GM19463 (cell line): ENCODE measurements around the gene CPPED1.

Experiments used
- ATAC-seq: cut with Tn5 transposase; IDR thresholded peaks from one replicate; pipeline ENCODE4 v1.9.1; 2021; ENCODE audit warnings: mild to moderate bottlenecking, moderate library complexity; ENCODE audit not compliant: unreplicated experiment

CPPED1 gene

DNA sequence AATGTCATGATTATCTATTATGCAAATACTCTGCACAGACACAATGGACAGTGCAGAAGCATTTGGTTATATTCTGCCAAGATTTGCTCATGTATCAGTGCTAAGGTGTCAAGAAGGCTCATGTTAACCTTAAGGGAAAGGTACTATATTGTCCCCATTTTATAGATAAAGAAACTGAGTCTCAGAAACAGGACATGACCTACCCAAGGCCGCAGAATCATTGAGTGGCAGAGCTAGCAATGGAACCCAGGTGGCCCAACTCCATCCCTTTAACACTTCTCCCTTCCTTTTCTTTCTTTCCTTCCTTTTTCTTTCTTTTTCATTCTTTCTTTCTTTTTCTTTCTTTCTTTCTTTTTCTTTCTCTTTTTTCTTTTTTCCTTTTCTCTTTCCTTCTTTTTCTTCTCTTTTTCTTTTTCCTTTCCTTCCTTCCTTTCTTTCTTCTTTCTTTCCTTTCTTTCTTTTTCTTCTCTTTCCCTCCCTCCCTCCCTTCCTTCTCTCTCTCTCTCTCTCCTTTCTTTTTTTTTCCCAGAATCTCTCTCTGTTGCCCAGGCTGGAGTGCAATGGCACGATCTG lies 149.8 kb downstream of the CPPED1 start:
- ATAC-seq, result no peak

DNA sequence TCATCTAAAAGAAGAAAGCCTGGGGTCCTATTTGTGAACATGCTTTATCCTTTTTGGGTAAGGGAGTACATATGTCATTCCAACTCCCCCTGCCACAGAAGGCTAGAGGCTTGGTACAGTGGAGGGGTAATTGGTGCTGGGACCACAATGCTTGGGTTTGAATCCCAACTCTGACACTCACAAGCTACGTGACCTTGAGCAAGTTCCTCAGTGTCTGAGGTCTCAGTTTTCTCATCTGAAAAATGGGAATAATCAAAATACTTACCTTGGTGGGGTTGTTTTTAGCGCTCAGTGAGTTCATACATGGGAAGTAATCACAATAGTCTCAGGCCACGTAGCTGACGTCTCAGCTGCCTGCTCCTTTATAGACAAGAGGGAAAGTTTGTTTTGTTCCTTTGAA lies 150.8 kb downstream of the CPPED1 start:
- ATAC-seq, result no peak

DNA sequence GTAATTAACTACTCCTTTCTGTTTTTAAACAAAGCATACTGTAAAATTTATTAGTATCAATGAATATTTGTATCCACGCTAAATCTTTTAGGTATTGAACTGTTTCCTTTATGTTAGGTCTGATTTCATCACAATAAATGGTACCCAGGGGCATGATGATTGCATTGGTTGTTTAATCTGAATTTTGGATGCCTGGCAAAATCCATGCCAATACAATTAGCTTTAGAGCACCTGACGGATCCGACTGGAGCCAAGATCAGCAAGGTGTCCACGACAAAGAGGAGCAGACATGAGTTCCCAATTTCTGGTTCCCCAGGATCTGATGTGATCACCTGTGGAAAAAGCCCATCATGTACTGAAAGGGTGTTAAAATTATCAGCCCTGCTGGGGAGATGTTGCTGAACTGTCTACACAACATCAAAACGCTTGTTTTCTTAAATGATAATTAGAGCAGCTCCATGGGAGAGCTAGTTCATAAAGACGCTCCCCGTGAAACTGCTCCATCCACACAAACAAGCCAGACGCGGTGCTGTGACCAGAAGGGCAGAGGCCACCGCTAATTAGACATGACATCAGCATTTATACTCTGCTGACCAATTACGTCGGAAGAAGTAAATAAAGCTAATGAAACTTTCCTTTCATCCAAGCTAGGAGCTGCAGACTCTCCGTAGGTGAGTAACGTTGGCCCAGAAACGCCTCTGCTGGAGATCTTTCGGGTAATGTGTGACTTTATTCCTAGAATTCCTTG lies 151.7 kb downstream of the CPPED1 start:
- no peak for ATAC-seq

DNA sequence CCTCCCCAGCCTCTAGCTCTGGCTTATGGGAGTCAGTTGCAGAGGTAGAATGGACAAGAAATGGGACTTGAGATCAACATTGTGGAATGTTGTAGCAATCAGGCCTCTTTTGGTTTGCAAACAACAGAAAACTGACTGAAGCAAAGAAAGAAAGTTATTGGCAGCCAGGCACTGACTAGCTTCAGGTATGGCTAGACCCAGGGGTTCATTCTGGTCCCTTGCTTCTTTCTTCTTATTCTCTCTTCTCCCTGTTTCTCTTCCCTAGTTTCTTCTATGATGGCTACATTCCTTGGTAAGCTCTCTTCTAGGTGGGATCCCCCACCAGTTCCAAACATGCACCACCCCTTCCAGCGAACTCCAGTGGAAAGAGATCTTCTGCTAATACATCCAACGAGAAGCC lies 154.3 kb downstream of the CPPED1 start:
- no peak for ATAC-seq

- peak; percentile 66 for ATAC-seq
Measured at GRCh38 chr16:12646490-12647274, 157.0 kb downstream of the CPPED1 start.

DNA sequence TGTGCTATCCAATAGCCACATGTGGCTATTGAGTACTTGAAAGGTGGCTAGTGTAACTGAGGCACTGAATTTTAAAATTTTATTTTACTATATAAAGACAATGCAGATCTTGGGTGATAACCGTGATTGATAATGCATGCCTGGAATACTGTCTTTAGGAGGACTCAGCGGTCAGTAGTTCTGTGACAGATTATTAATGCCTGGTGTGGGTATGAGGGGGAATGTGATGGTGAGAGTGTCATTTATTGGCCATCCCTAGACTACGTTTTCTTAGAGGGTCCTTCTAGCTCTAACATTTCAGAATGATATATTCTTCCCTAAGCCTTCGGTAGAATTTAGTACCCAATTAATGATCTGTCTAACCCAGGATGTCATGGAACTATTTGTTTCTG lies 157.6 kb downstream of the CPPED1 start:
- ATAC-seq, result no peak

DNA sequence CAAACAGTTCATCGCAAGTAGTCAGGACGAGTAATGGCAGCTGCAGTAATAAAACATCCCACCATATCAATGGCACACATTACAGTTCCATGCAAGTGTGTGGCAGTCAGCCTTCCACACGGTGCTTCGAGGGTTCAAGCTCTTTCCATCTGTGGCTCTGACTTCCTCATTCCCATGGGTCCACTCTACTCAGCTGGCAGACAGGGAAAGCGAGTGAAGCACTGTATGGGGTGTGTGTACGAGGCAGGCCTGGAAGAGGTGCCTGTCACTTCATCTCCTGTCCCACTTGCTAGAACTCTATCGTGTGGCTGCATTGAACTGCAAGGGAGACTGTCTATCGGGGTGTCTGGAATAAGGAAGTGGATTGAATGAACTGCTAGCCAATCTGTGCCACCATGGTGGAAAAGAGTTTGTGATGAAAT lies 160.6 kb downstream of the CPPED1 start:
- no peak for ATAC-seq

- ATAC-seq, result no peak
Measured at GRCh38 chr16:12639044-12639443, 164.6 kb downstream of the CPPED1 start.

GRCh38 chr16:12637002-12637401 lies 166.7 kb downstream of the CPPED1 start:
- no peak for ATAC-seq

DNA sequence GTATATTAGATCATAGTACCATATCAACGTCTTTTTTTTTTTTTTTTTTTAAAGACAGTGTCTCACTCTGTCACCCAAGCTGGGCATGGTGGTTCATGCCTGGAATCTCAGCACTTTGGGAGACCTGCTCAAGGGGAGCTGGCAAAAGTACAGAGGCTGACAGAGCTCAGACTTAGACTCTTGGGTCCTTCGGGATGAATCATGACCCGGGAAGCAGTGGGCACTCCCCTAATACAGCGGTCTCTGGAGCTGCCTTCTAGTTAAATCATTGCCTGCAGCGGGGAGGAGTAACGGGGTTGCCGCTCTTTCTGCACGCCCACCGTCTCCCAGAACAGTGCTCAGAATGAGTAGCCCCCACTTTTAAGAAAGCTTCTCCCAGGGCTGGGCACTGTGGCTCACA lies 174.4 kb downstream of the CPPED1 start:
- no peak for ATAC-seq

GRCh38 chr16:12628536-12628935 lies 175.2 kb downstream of the CPPED1 start:
- ATAC-seq, result no peak

- no peak for ATAC-seq
Measured at GRCh38 chr16:12627394-12627793, 176.3 kb downstream of the CPPED1 start.

GRCh38 chr16:12626411-12626810 lies 177.3 kb downstream of the CPPED1 start:
- ATAC-seq, result no peak

DNA sequence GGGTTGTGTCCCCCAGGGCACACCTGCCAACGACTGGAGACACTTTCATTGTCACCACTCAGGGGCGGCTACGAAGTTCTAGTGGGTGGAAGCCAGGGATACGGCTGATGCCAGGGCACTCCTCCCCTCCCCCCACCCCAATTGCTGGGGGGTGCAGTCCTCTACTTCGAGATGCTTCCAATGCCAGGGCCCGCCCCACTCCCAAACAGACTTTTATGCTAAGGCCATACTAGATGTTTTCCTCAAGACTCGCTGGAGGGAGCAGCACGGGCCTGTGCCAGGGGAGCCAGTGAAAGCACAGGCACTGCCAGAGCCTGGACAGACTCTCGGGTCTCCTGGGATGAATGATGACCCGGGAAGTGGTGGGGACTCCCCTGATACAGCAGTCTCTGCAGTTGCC lies 178.0 kb downstream of the CPPED1 start:
- ATAC-seq, result no peak

- ATAC-seq, result no peak
Measured at GRCh38 chr16:12625068-12625467, 178.6 kb downstream of the CPPED1 start.

DNA sequence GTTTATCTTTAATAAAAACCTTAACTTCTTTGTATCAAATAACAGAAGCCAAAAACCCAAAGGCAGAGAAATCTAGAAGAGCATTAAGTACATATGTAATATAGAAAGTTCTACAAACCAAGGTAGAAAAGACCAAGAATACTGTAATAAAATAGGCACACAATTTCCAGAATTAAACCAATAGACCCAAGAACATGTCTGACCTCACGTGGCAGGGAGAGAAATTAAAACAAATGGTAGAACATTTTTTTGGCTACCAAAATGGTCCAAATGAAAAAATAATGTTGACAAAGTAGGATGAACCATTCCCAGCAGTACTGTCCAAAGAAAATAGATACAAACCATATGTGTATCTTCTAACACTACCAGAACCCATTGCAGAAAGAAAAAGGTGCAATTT lies 183.5 kb downstream of the CPPED1 start:
- no peak for ATAC-seq

DNA sequence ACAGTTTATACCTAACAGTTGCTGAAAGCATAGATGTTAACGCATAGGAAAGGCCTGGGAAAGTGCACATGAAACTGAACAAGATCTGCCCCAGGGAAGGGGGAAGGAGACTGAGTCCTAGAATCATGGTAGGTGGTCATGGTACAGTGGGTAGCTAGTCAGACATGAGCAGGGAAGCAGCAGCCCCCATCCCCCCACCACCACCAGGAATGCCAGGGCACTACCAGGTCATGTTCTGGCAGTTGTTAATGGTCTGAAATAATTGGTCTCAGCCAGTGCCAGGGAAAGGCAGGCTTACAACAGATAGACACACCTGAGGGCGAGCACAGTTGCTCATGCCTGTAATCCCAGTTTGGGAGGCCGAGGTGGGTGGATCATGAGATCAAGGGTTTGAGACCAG lies 185.2 kb downstream of the CPPED1 start:
- ATAC-seq, result no peak

- ATAC-seq, result no peak
Measured at GRCh38 chr16:12617401-12617819, 186.3 kb downstream of the CPPED1 start.

- no peak for ATAC-seq
Measured at GRCh38 chr16:12614662-12615278, 188.9 kb downstream of the CPPED1 start.

GRCh38 chr16:12613992-12614661 lies 189.6 kb downstream of the CPPED1 start:
- no peak for ATAC-seq
